ENCODE measurements around the gene GTF2B.

GRCh38 chr1:88873737-88874349, 17.5 kb downstream of the GTF2B start:
- TF ChIP-seq EZH2 (IDR thresholded peaks at IDR 0.05; ENCODE audit: low read depth, unreplicated experiment) (no peak), POLR2AphosphoS5 (IDR thresholded peaks at IDR 0.05; ENCODE audit: low read depth) (no peak), ZNF331 (CRISPR knock-in tag; IDR thresholded peaks at IDR 0.05; ENCODE audit: low read depth) (no peak), EZH2phosphoT487 (IDR thresholded peaks at IDR 0.05; ENCODE audit: unreplicated experiment) (no peak), STAT1 (IDR thresholded peaks at IDR 0.05; ENCODE audit: unreplicated experiment) (no peak), CREB1 (CRISPR knock-in tag; IDR thresholded peaks at IDR 0.05; ENCODE audit: low read depth) (no peak), JUNB (IDR thresholded peaks at IDR 0.05; ENCODE audit: unreplicated experiment) (no peak), ZNF114 (CRISPR knock-in tag; IDR thresholded peaks at IDR 0.05) (no peak)
- TF ChIP-seq, protein P1, sequence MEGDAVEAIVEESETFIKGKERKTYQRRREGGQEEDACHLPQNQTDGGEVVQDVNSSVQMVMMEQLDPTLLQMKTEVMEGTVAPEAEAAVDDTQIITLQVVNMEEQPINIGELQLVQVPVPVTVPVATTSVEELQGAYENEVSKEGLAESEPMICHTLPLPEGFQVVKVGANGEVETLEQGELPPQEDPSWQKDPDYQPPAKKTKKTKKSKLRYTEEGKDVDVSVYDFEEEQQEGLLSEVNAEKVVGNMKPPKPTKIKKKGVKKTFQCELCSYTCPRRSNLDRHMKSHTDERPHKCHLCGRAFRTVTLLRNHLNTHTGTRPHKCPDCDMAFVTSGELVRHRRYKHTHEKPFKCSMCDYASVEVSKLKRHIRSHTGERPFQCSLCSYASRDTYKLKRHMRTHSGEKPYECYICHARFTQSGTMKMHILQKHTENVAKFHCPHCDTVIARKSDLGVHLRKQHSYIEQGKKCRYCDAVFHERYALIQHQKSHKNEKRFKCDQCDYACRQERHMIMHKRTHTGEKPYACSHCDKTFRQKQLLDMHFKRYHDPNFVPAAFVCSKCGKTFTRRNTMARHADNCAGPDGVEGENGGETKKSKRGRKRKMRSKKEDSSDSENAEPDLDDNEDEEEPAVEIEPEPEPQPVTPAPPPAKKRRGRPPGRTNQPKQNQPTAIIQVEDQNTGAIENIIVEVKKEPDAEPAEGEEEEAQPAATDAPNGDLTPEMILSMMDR (conservative IDR thresholded peaks at IDR 0.05; ENCODE audit: low read depth in 2 of 2) = no peak
- TF ChIP-seq, protein P2, sequence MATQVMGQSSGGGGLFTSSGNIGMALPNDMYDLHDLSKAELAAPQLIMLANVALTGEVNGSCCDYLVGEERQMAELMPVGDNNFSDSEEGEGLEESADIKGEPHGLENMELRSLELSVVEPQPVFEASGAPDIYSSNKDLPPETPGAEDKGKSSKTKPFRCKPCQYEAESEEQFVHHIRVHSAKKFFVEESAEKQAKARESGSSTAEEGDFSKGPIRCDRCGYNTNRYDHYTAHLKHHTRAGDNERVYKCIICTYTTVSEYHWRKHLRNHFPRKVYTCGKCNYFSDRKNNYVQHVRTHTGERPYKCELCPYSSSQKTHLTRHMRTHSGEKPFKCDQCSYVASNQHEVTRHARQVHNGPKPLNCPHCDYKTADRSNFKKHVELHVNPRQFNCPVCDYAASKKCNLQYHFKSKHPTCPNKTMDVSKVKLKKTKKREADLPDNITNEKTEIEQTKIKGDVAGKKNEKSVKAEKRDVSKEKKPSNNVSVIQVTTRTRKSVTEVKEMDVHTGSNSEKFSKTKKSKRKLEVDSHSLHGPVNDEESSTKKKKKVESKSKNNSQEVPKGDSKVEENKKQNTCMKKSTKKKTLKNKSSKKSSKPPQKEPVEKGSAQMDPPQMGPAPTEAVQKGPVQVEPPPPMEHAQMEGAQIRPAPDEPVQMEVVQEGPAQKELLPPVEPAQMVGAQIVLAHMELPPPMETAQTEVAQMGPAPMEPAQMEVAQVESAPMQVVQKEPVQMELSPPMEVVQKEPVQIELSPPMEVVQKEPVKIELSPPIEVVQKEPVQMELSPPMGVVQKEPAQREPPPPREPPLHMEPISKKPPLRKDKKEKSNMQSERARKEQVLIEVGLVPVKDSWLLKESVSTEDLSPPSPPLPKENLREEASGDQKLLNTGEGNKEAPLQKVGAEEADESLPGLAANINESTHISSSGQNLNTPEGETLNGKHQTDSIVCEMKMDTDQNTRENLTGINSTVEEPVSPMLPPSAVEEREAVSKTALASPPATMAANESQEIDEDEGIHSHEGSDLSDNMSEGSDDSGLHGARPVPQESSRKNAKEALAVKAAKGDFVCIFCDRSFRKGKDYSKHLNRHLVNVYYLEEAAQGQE (IDR thresholded peaks at IDR 0.05; ENCODE audit: unreplicated experiment) = no peak
- TF ChIP-seq, protein P3, sequence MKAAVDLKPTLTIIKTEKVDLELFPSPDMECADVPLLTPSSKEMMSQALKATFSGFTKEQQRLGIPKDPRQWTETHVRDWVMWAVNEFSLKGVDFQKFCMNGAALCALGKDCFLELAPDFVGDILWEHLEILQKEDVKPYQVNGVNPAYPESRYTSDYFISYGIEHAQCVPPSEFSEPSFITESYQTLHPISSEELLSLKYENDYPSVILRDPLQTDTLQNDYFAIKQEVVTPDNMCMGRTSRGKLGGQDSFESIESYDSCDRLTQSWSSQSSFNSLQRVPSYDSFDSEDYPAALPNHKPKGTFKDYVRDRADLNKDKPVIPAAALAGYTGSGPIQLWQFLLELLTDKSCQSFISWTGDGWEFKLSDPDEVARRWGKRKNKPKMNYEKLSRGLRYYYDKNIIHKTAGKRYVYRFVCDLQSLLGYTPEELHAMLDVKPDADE (IDR thresholded peaks at IDR 0.05) = no peak
- TF ChIP-seq, protein P4, sequence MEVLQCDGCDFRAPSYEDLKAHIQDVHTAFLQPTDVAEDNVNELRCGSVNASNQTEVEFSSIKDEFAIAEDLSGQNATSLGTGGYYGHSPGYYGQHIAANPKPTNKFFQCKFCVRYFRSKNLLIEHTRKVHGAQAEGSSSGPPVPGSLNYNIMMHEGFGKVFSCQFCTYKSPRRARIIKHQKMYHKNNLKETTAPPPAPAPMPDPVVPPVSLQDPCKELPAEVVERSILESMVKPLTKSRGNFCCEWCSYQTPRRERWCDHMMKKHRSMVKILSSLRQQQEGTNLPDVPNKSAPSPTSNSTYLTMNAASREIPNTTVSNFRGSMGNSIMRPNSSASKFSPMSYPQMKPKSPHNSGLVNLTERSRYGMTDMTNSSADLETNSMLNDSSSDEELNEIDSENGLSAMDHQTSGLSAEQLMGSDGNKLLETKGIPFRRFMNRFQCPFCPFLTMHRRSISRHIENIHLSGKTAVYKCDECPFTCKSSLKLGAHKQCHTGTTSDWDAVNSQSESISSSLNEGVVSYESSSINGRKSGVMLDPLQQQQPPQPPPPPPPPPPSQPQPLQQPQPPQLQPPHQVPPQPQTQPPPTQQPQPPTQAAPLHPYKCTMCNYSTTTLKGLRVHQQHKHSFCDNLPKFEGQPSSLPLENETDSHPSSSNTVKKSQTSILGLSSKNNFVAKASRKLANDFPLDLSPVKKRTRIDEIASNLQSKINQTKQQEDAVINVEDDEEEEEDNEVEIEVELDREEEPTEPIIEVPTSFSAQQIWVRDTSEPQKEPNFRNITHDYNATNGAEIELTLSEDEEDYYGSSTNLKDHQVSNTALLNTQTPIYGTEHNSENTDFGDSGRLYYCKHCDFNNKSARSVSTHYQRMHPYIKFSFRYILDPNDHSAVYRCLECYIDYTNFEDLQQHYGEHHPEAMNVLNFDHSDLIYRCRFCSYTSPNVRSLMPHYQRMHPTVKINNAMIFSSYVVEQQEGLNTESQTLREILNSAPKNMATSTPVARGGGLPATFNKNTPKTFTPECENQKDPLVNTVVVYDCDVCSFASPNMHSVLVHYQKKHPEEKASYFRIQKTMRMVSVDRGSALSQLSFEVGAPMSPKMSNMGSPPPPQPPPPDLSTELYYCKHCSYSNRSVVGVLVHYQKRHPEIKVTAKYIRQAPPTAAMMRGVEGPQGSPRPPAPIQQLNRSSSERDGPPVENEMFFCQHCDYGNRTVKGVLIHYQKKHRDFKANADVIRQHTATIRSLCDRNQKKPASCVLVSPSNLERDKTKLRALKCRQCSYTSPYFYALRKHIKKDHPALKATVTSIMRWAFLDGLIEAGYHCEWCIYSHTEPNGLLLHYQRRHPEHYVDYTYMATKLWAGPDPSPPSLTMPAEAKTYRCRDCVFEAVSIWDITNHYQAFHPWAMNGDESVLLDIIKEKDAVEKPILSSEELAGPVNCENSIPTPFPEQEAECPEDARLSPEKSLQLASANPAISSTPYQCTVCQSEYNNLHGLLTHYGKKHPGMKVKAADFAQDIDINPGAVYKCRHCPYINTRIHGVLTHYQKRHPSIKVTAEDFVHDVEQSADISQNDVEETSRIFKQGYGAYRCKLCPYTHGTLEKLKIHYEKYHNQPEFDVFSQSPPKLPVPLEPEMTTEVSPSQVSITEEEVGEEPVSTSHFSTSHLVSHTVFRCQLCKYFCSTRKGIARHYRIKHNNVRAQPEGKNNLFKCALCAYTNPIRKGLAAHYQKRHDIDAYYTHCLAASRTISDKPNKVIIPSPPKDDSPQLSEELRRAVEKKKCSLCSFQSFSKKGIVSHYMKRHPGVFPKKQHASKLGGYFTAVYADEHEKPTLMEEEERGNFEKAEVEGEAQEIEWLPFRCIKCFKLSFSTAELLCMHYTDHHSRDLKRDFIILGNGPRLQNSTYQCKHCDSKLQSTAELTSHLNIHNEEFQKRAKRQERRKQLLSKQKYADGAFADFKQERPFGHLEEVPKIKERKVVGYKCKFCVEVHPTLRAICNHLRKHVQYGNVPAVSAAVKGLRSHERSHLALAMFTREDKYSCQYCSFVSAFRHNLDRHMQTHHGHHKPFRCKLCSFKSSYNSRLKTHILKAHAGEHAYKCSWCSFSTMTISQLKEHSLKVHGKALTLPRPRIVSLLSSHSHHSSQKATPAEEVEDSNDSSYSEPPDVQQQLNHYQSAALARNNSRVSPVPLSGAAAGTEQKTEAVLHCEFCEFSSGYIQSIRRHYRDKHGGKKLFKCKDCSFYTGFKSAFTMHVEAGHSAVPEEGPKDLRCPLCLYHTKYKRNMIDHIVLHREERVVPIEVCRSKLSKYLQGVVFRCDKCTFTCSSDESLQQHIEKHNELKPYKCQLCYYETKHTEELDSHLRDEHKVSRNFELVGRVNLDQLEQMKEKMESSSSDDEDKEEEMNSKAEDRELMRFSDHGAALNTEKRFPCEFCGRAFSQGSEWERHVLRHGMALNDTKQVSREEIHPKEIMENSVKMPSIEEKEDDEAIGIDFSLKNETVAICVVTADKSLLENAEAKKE (CRISPR knock-in tag; IDR thresholded peaks at IDR 0.05) = no peak
